ELR (cell line): ENCODE measurements around the gene TRIB2.
"Not testable (repeated sequence)": the region's sequence is repeated elsewhere in the genome, so short reads cannot be mapped to it uniquely, and the experiment has no call there.

Experiments
- DNase-seq: peaks from one replicate; pipeline ENCODE4 v3.0.0-alpha.2; 2015; ENCODE audit warnings: low read depth

The TRIB2 gene

DNA sequence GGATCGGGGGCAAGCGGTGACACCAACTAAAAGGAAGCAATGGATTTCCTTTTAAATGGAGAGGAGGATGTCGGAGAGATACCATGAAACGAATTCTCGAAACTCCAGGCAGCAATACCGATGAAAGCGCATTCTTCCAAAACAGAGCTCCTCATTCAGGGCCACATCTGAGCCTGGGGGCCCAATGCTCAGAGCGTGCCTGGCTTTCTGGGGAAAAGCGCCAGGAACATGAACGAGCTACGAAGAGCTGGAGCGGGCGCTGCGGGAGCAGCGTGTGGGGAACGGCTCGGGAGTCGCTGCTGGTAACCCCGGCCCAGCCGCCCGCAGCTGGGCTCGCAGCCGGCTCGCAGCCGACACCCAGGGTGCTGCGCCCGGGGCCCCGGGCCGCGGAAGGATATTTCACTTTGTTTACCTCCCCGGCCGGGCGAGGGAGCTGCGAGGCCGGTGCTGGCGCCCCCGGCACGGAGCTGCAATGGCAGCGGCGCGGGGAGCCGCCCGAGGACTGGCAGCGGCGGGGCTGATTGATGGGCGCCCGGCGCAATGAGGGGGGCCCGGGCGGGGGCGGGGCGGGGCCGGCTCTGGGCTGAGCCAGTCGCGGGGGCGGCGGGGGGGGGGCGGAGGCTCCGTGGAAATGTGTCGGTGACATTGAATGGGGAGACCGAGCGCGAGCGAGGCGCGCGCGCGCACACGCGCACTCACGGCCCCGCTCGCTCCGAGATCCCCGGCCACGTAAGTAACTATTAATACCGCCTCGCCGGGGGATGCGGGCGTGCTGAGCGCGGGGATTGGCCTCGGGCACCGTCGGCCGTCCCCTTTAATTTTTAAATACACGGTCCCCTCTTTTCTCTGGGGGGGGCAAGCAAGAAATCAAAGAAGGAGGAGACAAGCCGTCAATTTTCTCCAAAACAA is at the start of gene TRIB2:
Gene TRIB2 (plus strand): TSS at position 655 of the 909 bp plus-strand sequence. CDS start 1,372 bp downstream, outside the sequence.
- DNase-seq: peak; percentile 90

GRCh38 chr2:12669036-12669435 is 47.7 kb upstream of the TRIB2 start:
- DNase-seq: no peak

GRCh38 chr2:12672711-12673315 is 43.9 kb upstream of the TRIB2 start:
- no peak for DNase-seq

DNA sequence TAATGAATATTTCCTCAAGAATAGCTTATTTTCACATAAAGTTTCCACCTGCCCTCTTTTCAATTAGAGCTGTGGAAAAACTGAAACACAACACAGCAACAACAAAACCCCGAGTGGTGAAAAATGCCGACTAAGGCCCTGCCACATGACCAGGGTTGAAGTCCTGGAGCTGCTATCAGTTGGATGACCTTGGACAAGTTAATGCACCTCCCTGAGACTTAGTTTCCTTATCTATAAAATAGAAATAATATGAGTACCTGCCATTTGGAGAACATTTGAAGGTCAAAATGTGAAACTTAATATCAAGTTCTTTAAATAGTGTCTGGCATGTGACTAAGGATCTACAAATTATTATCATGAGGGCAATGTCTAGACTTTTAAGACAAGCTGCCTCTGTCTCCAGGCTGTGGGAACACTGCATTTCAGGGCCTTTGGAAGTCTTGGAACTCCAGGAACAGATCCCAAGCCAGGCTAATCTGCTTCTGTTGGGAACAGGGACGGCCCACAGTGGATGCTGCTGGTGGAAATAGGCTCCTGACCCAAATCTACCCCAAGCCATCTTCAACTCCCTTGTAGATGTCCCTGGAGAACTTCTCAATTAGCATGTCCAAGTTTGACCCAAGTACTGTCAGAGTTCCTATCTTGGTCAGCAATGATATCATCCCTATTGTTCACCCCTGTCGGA is 42.0 kb upstream of the TRIB2 start:
- DNase-seq: no peak

- peak; percentile 31 for DNase-seq
These were observed 41.4 kb upstream of the TRIB2 start for GRCh38 chr2:12675352-12675795.

- DNase-seq: no peak
These were observed 40.9 kb upstream of the TRIB2 start for GRCh38 chr2:12675801-12676200.

DNA sequence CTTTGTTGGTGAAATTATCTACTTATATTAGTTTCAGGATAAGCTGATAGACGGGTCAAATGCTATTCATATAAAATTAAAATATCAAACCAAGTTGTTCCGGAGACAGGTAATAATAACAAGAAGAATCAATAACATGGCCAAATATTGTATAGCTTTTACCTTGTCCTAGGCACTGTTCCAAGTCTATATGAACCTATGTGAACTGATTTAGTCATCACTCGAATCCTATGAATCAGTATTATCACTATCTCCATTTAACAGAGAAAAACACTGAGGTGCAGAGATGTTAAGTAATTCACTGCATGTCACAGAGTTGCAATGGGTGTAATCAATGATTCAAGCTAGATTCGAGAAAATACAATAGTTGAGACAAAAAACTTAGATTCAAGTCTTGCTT is 40.0 kb upstream of the TRIB2 start:
- DNase-seq: no peak

GRCh38 chr2:12678186-12678585 is 38.5 kb upstream of the TRIB2 start:
- DNase-seq: no peak

- no peak for DNase-seq
These were observed 37.1 kb upstream of the TRIB2 start for GRCh38 chr2:12679550-12680072.

GRCh38 chr2:12680115-12680514 is 36.6 kb upstream of the TRIB2 start:
- not testable (repeated sequence) for DNase-seq

- no peak for DNase-seq
These were observed 34.7 kb upstream of the TRIB2 start for GRCh38 chr2:12682017-12682416.

- no peak for DNase-seq
These were observed 33.2 kb upstream of the TRIB2 start for GRCh38 chr2:12683457-12684100.

DNA sequence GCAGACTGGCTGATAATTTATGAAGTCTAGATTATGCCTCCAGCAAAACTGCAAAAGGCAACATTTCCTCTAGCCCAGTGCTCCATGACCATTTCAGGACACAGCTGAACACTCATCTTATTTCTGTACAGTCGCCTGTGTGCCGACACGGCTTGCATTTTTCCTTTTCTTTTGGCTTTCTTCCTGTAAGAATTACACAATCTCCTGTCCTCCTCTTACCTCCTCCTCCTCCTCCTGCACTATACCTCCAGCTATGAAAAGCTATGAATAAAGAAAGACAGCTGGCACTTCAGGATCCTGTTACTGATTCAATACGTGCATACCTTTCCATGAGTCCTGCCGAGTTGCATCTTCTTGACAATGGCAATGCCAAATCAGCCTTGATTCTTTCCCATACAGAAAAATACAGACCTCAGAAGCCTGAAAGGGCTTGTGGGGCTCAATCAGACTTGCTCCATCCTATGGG is 32.2 kb upstream of the TRIB2 start:
- DNase-seq: no peak

GRCh38 chr2:12685145-12685544 is 31.6 kb upstream of the TRIB2 start:
- no peak for DNase-seq

GRCh38 chr2:12685956-12686355 is 30.8 kb upstream of the TRIB2 start:
- no peak for DNase-seq

DNA sequence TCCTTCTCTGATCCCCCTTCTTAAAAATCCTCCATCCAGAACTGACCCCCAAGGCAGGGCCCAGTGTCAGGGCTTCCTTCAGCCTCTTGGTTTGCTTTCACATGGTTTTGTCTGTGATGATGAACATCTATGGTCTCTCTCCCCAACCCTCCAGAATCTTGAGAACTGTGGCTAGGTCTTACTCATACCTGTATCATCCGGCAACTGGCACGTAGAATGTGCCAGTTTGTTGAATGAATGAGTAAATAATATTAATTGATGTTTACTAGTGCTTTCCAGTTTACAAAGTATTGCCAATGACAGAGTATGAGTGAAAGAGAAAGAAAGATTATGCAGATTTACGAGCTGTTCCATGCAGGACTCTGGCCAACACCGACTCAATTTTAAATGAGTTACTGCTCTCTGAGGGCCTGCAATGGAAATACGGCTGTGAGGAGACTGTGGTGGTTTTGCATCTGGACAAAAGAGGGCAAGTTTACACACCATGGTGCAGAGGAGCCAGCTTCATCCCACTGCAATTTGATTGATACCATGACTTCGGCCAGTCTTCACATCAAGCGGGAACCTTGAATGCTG is 29.9 kb upstream of the TRIB2 start:
- peak; percentile 15 for DNase-seq

GRCh38 chr2:12688091-12688490 is 28.6 kb upstream of the TRIB2 start:
- DNase-seq: no peak

GRCh38 chr2:12688893-12689292 is 27.8 kb upstream of the TRIB2 start:
- no peak for DNase-seq

DNA sequence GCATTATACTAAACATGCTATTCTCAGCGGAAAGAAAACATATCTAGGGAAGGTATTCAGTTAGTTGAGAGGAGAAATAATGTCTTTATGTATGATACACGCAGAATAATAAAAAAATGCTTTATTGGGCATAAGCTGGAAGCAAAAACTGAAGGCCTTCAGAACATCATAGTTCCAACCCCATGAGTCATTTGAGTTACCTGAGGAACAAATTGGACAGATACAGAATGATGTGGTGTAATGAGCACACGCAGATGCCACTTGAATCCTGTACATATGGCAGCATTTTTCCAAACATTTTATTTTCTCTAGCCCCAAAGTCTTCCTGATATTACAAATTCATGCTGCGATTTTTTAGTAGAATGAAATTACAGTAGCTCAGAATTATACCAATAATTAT is 23.2 kb upstream of the TRIB2 start:
- DNase-seq: no peak

DNA sequence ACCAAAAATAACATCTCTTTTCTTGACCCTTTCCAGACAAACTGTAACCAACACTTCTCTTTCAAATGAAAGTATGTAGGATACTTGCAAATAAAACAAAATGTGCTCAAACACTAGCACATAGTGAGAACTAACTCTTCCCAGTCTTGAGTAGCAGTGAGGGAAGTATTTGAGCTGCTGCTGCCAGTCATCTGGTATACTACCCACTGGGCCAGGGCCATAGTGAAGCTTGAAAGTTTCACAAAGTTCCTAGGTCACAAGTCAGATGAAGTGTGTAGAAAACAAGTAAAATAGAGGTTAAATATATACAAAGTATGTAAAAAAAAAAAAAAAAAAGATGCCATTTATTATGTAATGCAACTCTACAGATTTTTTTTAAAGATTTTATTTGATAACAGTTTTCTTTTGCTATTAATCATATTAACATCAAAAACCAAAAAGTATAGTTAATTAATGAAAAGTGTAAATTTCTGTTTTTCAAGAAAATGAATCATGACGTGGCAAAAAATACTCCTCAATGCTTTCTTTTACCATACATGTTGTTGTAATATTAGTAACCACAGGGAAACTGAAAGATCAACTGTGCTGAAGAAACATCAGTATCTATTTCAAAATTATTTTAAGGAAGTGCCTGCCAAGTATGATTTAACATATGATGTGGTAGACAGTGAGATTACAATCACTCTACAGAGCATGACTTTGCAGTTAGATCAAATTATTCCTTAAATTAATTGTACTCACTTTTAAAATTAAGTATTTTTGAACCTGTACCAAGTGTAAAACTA is 21.6 kb upstream of the TRIB2 start:
- DNase-seq: no peak

- no peak for DNase-seq
These were observed 19.1 kb upstream of the TRIB2 start for GRCh38 chr2:12697617-12698016.
